Embryonic facial prominence (tissue), 1 donor: ENCODE measurements around the gene ELAC1.
"Not testable (repeated sequence)": the region's sequence is repeated elsewhere in the genome, so short reads cannot be mapped to it uniquely, and the experiment has no call there.

Experiments
- DNase-seq: peaks from one replicate; pipeline ENCODE4 v3.0.0-alpha.2; 2016; ENCODE audit errors: extremely low spot score

The ELAC1 gene

DNA sequence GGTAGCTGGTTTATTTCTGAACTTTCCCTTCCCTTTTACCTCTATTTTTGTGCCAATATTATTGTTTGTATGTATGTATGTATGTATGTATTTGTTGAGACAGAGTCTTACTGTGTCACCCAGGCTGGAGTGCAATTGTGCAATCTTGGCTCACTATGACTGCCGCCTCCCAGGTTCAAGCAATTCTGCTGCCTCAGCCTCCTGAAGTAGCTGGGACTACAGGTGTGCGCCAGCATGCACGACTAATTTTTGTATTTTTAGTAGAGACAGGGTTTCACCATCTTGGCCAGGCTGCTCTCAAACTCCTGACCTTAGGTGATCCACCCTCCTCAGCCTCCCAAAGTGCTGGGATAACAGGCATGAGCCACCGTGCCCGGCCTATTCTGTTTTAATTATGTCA is 4.6 kb downstream of the ELAC1 start:
- not testable (repeated sequence) for DNase-seq

- no peak for DNase-seq
Measured at GRCh38 chr18:50973367-50974126, 5.7 kb downstream of the ELAC1 start.

DNA sequence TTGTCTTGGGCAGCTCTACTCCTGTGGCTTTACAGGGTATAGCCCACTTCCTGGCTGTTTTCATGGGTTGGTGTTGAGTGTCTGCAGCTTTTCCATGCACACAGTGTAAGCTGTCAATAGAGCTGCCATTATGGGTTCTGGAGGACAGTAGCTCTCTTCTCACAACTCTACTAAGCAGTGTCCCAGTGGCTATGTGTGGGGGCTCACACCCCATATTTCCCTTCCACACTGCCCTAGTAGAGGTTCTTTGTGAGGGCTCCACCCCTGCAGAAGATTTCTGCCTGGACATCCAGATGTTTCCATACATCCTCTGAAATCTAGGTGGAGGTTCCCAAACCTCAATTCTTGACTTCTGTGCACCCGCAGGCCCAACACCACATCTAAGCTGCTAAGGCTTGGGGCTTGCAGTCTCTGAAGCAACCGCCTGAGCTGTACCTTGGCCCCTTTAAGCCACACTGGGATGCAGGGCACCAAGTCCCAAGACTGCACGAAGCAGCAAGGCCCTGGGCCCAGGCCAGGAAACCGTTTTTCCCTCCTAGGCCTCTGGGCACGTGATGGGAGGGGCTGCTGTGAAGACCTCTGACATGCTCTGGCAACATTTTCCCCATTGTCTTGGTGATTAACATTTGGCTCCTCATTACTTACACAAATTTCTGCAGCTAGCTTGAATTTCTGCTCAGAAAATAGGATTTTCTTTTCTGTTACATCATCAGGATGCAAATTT is 9.4 kb downstream of the ELAC1 start:
- DNase-seq: no peak

DNA sequence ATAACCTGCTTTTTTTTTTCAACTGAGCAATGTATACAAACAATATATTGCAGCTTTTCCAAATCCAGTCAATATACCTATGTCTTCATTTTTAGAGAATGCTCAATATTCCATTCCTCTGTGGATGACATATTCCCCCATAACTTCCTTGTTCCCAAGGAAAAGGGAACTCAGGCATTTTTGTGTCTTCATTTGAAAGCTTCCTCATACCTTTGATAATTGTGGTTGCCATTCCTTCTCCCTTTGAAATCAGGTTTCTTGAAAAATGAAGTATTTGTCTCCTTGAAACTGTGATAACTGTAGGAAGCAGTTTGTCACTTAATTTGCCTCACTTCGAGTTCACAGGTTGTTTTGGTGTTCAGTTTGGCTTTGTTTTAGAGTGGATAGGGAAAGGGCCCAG is 13.5 kb downstream of the ELAC1 start:
- DNase-seq: no peak

- no peak for DNase-seq
Measured at GRCh38 chr18:50982086-50982801, 14.4 kb downstream of the ELAC1 start.

DNA sequence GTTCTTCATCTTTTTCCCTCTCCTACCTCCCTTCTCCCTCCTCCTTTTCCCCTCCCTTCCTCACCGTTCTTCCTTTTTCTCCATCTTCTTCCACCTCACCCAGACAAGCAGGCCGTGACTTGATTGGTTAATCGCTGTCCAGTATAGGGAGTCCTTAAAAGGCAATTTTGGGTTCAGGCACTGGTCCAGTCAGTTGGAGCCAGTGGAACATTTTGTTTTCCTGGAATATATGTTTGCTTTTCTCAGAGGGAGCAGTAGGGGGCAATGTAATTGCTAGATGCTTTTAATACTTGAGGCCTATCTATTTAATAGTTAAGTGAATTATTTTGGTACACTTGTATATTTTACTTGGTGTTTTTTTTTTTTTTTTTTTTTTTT is 15.0 kb downstream of the ELAC1 start:
- no peak for DNase-seq

DNA sequence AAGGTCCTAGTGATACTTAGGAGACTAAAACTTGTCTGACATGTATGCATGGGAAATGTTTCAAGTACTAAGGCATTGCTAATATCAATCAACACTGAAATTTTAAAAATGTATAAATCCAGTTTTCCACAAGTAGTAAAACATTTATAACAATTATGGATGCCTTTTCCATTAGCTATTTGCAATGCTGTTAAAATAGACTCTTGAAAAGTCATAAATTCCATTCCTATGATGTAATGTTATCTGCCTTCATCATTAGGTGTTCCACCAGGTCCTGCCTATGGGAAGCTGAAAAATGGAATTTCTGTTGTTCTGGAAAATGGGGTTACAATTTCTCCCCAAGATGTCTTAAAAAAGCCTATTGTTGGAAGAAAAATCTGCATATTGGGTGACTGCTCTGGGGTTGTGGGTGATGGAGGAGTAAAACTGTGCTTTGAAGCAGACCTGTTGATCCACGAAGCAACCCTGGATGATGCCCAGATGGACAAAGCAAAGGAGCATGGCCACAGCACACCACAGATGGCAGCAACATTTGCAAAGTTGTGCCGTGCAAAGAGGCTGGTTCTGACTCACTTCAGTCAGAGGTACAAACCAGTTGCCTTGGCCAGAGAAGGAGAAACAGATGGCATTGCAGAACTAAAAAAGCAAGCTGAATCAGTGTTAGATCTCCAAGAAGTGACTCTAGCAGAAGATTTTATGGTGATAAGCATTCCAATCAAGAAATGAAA is 18.7 kb downstream of the ELAC1 start:
- DNase-seq: no peak

DNA sequence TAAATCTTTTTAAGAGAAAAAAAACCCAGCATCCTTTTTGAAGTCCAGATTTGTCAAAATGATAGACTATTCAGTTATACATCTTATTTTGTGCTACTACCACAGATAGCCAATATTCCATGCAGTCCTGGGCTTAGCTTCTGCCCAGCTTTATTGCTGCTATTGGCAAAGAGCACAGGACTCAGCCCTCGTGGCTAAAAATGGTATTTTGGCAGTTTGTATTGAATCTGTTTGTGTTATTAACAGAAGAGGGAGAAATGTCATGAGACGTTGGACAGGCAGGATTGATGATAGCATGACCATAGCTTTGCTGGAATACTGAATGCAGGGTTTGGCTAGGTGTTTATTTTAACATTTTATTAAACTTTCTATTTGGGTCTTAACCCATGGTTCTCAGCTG is 19.4 kb downstream of the ELAC1 start:
- no peak for DNase-seq

DNA sequence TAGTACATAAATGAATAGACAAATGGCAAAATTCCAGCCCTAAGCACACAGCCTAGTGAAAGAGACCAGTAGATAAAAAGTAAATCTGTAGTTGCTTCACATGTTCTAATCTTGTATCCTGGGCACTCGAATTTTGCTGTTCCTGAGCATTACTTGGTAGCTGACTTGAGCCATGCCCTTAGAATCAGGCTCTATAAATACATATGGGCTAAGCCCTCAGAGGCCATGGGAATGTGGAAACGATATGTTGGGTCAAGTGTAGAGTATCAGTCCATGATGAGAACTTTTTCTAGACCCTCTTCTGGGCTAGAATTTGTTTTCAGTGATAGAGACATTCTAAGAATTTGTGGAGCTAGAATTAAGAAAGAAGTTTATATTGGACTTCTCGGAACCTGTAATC is 21.9 kb downstream of the ELAC1 start:
- no peak for DNase-seq

GRCh38 chr18:50992351-50992762 is 24.5 kb downstream of the ELAC1 start:
- DNase-seq: no peak

DNA sequence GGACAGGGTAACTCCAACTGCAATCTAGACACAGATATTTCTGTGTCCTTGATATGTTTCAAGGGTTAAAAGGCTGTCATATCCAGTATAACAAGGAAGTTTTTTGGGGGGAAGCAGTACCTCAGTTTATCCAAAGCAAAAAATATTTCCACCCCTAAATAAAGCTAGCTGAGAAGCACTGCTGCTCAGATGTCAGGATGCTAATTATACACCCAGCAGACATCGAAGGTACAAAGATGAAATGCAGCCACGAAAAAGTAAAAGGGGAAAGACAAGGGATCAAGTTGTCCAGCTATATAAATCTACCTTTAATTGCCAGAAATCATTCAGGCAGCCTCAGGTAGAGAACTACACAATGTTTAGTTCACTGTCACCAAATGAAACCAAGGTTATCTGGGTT is 26.2 kb downstream of the ELAC1 start:
- DNase-seq: no peak

DNA sequence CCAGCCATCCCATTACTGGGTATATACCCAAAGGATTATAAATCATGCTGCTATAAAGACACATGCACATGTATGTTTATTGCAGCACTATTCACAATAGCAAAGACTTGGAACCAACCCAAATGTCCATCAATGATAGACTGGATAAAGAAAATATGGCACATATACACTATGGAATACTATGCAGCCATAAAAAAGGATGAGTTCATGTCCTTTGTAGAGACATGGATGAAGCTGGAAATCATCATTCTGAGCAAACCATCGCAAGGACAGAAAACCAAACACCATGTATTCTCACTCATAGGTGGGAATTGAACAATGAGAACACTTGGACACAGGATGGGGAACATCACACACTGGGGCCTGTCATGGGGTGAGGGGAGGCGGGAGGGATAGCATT is 35.3 kb downstream of the ELAC1 start:
- not testable (repeated sequence) for DNase-seq

DNA sequence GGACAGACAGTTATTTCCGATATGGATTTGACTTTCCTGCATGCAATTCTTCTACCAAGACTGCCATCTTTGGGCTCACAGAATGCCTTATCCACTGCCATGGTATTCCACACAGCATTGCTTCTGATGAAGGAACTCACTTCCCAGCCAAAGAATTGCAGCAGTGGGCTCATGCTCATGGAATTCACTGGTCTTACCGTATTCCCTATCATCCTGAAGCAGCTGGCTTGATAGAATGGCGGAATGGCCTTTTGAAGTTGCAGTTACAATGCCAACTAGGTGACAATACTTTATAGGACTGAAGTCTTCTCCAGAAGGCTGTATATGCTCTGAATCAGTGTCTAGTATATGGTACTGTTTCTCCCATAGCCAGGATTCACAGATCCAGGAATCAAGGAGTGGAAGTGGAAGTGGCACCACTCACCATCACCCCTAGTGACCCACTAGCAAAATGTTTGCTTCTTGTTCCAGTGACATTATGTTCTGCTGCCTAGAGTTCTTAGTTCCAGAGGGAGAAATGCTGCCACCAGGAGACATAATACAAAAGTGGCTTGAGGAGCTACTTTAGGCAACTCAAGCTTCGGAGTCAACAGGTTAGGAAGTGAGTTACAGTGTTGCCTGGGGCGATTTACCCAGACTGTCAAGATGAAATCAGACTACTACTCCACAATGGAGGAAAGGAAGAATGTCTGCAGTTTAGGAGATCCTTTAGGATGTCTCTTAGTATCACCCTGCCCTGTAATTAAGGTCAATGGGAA is 38.4 kb downstream of the ELAC1 start:
- DNase-seq: no peak

GRCh38 chr18:51006948-51007789 is 39.3 kb downstream of the ELAC1 start:
- no peak for DNase-seq

DNA sequence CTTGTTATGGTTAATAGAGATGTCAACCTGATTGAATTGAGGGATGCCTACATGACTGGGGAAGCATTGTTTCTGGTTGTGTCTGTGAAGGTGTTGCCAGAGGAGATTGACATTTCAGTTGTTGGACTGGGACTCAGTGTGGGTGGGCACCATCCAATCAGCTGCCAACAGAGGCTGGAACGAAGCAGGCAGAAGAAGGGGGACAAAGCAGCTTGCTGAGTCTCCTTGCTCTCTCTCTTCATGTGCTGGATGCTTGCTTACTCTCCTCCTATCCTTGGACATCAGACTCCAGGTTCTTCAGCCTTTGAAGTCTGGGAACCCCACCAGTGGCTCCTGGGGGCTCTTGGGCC is 39.9 kb downstream of the ELAC1 start:
- no peak for DNase-seq

DNA sequence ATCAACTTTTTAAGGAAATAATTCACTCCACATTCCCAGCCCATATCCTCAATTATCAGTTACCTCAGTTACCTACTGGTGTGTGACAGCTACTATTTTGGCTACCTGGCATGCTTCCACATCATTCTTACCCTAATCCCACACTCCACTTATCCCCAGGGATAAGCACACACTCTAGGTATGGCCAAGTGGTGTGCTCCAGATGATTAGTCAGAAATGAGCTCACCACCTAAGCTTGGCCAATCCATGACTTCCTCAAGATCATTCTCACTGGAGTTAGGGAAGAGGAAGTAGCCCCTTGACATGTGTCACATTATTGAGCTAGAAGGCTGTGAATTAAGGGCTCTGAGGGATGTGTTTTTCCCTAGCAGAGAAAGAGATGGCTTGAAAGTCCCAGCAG is 41.2 kb downstream of the ELAC1 start:
- DNase-seq: no peak

DNA sequence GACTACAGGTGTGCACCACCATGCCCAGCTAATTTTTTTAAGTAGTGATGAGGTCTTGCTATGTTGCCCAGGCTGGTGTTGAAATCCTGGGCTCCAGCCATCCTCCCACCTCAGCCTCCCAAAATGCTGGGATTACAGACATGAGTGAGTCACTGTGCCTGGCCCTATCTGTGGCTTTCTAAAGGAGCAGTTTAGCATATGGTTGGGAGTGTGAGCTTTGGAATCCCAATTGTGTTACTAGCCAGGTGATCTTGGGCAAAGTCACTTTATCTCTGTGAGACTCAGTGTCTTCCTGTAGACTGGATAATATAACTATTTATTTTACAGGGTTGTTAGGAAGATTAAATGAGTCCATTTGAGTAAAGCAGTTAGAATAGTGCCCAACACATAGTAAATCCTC is 42.4 kb downstream of the ELAC1 start:
- no peak for DNase-seq

GRCh38 chr18:51011709-51012108 is 43.9 kb downstream of the ELAC1 start:
- no peak for DNase-seq

- no peak for DNase-seq
Measured at GRCh38 chr18:51012441-51012840, 44.6 kb downstream of the ELAC1 start.

GRCh38 chr18:51013259-51013658 is 45.4 kb downstream of the ELAC1 start:
- DNase-seq: no peak
